Glutamatergic neuron (in vitro differentiated cells): ENCODE results near the gene HTR4. TPM values are rescaled to one million over a fixed set of nuclear protein-coding genes. Genes with fewer than 3 reads are reported as not detected.
A peak's percentile ranks its signal among the peaks of the same experiment; 100 is the strongest.
"Not testable (repeated sequence)": the region's sequence is repeated elsewhere in the genome, so short reads cannot be mapped to it uniquely, and the experiment has no call there.

Experiments
- DNase-seq: peaks from one replicate; pipeline ENCODE4 v3.0.0; 2022
- H3K27ac Mint-ChIP-seq: one replicate; pipeline ENCODE4 v1.8.0; 2020; ENCODE audit warnings: mild to moderate bottlenecking, mixed read lengths, inconsistent platforms; ENCODE audit not compliant: unreplicated experiment
- H3K27me3 Mint-ChIP-seq: one replicate; pipeline ENCODE4 v1.8.0; 2020; ENCODE audit warnings: mild to moderate bottlenecking, moderate library complexity, mixed read lengths, inconsistent platforms; ENCODE audit not compliant: unreplicated experiment
- H3K36me3 Mint-ChIP-seq: one replicate; pipeline ENCODE4 v1.8.0; 2020; ENCODE audit warnings: mild to moderate bottlenecking, mixed read lengths, inconsistent platforms; ENCODE audit not compliant: unreplicated experiment
- H3K4me1 Mint-ChIP-seq: one replicate; pipeline ENCODE4 v1.8.0; 2020; ENCODE audit warnings: mild to moderate bottlenecking, low read depth, mixed read lengths, inconsistent platforms; ENCODE audit not compliant: unreplicated experiment
- H3K4me3 Mint-ChIP-seq: one replicate; pipeline ENCODE4 v1.8.0; 2020; ENCODE audit warnings: mild to moderate bottlenecking, mixed read lengths, inconsistent platforms; ENCODE audit not compliant: unreplicated experiment
- H3K9me3 Mint-ChIP-seq: one replicate; pipeline ENCODE4 v1.8.0; 2020; ENCODE audit warnings: mild to moderate bottlenecking, moderate library complexity, mixed read lengths, inconsistent platforms; ENCODE audit not compliant: unreplicated experiment
- CTCF ChIP-seq: fragments of 200-600 bp; sonication (generic); IDR thresholded peaks from one replicate; pipeline ENCODE4 v1.5.0; 2021; ENCODE audit not compliant: partially characterized antibody, unreplicated experiment
- total RNA-seq: library from RNA; stranded (reverse); fragmentation: NEBNext Ultra II Directional; extraction: Animal tissue kit (Norgen Biotek cat#: 25700); gene quantifications from one replicate; pipeline ENCODE4 v1.2.1, GENCODE V29; 2021; ENCODE audit not compliant: unreplicated experiment

Gene HTR4
- total RNA-seq, 1 donor from 2014 or later = not detected

- Mint-ChIP-seq H3K4me1 (peaks cover 3% of the 10 kb centered on the region), H3K36me3 (no peaks in the 10 kb centered on the region), H3K4me3 (no peak overlapping the region), H3K27me3 (no peaks in the 10 kb centered on the region), H3K27ac (no peak overlapping the region), H3K9me3 (peaks cover 1% of the 10 kb centered on the region)
- DNase-seq = no peak
- no peak for TF ChIP-seq CTCF
These were observed 114.5 kb downstream of the HTR4 start for GRCh38 chr5:148539851-148540250.

- Mint-ChIP-seq H3K9me3 (peaks cover 1% of the 10 kb centered on the region), H3K4me3 (no peak overlapping the region), H3K4me1 (peaks cover 9% of the 10 kb centered on the region), H3K27ac (no peak overlapping the region), H3K36me3 (no peaks in the 10 kb centered on the region), H3K27me3 (no peaks in the 10 kb centered on the region)
- no peak for DNase-seq
- TF ChIP-seq CTCF = no peak
These were observed 119.1 kb downstream of the HTR4 start for GRCh38 chr5:148535190-148535589.

- Mint-ChIP-seq H3K27me3 (no peaks in the 10 kb centered on the region), H3K36me3 (peaks cover 6% of the 10 kb centered on the region), H3K4me1 (peaks cover 9% of the 10 kb centered on the region), H3K9me3 (no peaks in the 10 kb centered on the region), H3K27ac (peak overlapping the region; percentile 67), H3K4me3 (peak overlapping the region; percentile 6)
- no peak for DNase-seq
- no peak for TF ChIP-seq CTCF
These were observed 121.2 kb downstream of the HTR4 start for GRCh38 chr5:148532969-148533670.

GRCh38 chr5:148529450-148529849, 124.9 kb downstream of the HTR4 start:
- H3K4me1 Mint-ChIP-seq = peaks cover 15% of the 10 kb centered on the region
- DNase-seq, H3K27me3 Mint-ChIP-seq, H3K9me3 Mint-ChIP-seq, H3K4me3 Mint-ChIP-seq, H3K36me3 Mint-ChIP-seq, H3K27ac Mint-ChIP-seq: not testable (repeated sequence)

- no peak overlapping the region for H3K27ac Mint-ChIP-seq
- H3K27me3 Mint-ChIP-seq = peaks cover 2% of the 10 kb centered on the region
- peaks cover 5% of the 10 kb centered on the region for H3K36me3 Mint-ChIP-seq
- no peaks in the 10 kb centered on the region for H3K9me3 Mint-ChIP-seq
- H3K4me1 Mint-ChIP-seq = peaks cover 6% of the 10 kb centered on the region
- TF ChIP-seq CTCF = no peak
- H3K4me3 Mint-ChIP-seq = no peak overlapping the region
- DNase-seq = no peak
These were observed 129.6 kb downstream of the HTR4 start for GRCh38 chr5:148524721-148525120.
